GOT3 (cell line): ENCODE data around the gene AP5M1.
"Not testable (repeated sequence)": the region's sequence is repeated elsewhere in the genome, so short reads cannot be mapped to it uniquely, and the experiment has no call there.

Experiments
- DNase-seq: peaks from one replicate; lab custom pipeline; 2025; ENCODE audit warnings: mixed read lengths; lab: John Stamatoyannopoulos, UW

AP5M1 gene

DNA sequence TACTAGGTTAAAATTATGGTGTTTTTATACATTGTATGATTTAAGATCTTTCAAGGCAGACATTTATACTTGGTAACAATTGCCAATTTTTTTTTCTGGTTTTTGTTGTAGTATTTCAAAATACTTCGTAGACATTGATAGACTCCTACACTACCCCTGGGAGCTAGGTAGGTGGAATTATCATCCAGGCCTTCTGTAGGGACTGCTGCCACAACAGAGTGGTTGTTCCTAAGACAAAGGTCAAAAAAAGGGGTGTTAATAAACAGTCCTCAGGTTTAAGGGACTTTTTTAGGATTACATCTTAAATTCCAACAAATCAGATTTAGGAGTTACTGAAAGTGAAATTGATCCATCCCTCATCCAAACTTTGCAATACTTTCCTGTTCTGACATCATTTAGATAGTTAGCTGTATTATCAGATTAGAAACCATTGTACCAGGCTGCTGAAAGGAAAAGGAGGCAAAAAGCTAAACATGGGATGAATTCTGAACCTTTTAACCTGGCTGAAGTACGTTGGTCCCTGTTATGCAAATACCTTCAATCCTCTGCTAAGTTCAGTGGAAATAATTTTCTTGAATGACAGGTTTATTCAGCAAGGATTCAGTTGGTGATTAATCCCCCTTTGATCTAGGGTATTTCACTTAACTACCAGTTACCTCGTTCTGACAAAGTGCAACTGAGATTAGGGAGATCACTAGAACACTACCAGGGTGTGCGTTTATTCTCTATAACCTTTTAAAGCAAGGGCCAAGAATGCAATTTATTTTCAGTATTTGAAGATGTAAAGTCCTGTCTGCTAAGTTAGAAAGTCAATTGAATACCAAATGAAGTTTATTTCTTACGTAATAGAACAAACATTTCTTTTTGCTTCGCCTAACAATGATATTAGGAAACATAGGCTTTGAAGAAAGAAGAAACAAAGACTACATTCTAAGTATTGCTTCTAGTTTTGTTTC is 23.2 kb downstream of the AP5M1 start:
- DNase-seq, result no peak

DNA sequence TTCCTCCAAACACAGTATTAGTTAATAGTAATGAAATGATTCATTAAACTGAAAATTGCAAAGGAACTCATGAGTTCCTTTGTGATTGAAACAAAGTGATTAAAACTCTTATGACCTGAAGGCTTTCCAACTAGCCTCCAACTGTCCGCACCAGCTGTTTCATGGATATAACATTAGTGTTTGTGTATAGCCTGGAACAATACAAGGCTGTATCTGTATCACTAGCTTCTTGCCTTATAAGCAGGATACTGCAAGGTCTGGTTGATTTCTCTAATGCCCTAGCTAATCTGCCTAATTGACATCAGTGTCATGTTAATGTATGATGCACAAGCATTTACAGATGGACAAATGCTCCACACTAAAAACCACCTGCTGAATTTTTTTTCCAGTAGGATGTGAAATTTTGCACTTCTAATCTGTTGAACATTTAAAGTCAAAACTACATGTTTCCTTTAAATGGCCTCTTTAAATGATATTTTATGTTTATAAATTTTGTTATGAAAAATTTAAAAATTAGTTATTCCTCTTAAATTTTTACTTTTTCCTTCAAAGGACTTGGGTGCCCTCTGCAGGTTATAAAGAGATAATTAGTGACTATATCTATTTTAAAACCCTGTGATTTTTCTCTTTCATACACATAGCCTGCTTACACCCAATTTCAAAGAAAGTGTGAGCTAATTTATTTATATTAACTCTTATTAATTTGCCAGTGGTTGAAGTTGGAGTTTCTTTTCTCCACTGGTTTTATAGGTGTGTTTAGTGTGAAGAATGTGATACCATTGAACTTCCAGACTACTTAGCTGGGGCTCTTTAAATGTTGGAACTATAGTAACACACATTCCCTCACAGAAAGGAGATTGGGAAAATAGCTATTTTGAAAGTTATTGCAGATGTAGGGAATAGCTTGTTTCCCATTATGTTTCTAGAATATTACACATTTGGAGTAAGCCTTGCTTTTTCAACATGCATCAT is 25.4 kb downstream of the AP5M1 start:
- DNase-seq, result no peak

DNA sequence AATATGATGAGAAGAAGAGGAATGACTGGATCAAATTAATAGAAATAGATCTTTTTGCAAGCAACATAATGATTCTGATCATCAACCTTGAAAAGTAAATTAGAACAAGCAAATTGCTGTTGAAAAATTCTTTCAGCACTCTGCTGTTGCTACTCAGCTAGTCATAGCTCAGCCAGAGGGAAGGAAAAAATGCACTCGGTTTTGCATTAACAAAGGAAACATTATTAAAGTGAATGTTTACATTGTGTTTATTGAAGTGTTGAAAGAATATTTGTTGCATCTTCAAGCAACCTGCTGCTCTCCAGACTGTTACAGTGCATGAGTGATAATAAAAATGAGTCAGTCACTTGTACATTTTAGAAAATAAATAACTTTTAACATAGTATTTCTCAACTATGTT is 26.5 kb downstream of the AP5M1 start:
- DNase-seq, result no peak

DNA sequence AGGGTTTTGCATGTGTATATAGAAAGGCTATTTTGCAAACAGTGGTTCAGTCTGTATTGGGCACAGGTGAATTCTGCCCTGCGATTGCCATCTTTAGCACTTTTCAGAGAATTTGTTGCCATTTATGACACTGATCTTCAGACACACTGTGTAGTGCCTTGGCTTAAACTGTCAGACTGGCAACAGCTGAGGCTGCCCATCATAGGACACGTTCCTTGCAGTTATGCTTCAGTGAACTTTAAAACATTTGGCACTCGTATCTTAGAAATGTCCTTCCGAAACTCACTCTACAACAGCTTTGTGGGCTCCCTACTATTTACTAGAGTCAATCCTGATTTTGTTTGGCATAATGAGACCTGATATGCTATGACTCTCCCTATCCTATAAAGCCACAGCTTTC is 29.1 kb downstream of the AP5M1 start:
- no peak for DNase-seq

- DNase-seq, result no peak
Measured at GRCh38 chr14:57299511-57299910, 30.7 kb downstream of the AP5M1 start.

DNA sequence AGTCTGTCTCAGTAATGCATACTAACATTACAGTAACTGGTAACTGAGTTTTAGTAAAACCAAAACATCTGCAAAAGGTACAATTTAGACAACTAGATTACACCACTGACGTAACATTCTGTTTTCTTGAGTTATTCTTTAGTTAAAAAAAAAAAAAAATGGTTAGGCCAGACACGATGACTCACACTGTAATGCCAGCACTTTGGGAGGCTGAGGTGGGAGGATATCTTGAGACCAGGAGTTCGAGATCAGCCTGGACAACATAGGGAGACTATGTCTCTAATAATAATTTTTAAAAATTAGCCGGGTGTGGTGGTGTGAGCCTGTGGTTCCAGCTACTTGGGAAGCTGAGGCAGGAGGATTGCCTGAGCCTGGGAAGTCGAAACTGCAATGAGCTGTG is 34.1 kb downstream of the AP5M1 start:
- DNase-seq, result no peak

GRCh38 chr14:57314396-57315089 is 45.8 kb downstream of the AP5M1 start:
- DNase-seq, result no peak

DNA sequence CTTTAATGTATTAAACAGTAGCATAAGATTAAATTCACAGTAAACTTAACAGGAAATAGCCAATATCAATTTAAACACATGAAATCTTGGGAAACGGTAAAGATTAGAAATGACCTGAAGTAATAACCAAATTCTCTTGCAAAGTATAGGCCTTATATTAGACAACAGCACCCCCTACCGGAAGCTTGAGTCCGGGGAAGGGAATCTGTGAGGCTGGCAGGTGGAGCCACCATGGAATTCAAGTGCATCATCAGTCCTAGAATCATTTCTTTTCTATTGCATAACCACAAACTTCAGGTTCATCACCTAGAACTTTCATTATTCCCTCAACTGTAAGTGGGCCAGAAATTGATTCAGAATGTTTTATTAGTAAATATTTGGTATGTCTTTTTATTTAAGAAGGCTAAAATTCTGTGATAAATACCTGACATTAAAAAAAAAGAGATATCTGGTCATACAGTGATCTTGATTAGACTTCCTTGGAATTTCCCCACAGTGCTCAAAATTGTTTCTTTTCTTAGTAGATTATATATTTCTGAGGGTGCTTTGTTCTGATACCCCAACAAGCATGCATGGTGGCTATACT is 48.6 kb downstream of the AP5M1 start:
- DNase-seq, result no peak

- DNase-seq, result no peak
Measured at GRCh38 chr14:57319636-57320192, 50.9 kb downstream of the AP5M1 start.

GRCh38 chr14:57323721-57324120 is 55.0 kb downstream of the AP5M1 start:
- DNase-seq, result no peak

GRCh38 chr14:57326253-57326652 is 57.5 kb downstream of the AP5M1 start:
- no peak for DNase-seq

- no peak for DNase-seq
Measured at GRCh38 chr14:57329833-57330232, 61.1 kb downstream of the AP5M1 start.

DNA sequence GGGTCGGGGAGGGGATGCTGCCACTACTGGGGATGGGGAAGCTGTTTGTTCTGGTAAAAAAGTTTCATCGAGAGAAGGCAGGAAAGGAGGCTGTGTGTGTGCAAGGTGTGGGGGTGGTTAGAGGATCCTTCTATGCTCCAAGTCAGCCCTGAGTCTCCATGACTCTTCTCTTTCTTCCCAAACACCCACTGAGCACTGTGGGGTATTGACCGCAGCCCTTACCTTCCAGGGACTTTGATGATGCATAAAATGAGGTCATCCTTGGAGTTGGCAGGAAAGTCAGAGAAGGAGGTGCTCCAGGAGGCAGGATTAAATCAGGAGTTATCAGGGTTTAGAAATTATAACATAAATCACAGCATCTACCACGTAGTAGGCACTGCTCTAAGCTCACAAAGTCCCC is 63.7 kb downstream of the AP5M1 start:
- not testable (repeated sequence) for DNase-seq

- DNase-seq, result not testable (repeated sequence)
Measured at GRCh38 chr14:57333726-57334125, 65.0 kb downstream of the AP5M1 start.

DNA sequence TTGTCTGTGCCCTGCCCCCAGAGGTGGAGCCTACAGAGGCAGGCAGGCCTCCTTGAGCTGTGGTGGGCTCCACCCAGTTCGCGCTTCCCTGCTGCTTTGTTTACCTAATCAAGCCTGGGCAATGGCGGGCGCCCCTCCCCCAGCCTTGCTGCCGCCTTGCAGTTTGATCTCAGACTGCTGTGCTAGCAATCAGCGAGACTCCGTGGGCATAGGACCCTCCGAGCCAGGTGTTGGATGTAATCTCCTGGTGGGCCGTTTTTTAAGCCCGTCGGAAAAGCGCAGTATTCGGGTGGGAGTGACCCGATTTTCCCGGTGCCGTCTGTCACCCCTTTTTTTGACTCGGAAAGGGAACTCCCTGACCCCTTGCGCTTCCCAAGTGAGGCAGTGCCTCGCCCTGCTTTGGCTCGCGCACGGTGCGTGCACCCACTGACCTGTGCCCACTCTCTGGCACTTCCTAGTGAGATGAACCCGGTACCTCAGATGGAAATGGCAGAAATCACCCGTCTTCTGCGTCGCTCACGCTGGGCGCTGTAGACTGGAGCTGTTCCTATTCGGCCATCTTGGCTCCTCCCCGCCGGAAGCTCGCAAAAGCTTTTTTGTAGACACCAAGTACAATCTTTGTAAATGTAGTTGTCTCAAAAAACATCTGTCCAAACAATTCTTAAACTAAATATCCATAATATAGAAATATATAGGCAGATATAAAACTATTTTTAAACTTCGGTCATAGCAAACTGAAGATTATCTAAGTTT is 75.0 kb downstream of the AP5M1 start:
- DNase-seq, result not testable (repeated sequence)

DNA sequence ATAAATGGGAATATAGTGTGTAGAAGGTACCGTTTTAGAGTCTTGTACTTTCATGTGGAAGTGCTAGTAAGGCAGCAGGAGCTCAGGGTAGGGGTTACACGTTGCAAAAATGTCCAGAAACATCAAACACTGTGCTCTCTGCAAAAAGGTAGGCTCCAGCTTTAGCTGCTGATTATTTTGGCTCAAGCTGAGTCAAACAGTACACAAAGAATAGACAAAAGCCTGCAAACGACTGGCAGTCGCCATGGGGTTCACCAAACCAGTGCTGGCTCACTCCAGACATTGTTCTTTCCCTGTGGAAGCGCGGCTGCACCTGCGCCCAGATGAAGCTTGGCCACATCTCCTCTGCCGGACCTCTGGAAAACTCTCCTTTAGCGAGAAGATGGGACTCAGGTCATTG is 76.3 kb downstream of the AP5M1 start:
- no peak for DNase-seq

DNA sequence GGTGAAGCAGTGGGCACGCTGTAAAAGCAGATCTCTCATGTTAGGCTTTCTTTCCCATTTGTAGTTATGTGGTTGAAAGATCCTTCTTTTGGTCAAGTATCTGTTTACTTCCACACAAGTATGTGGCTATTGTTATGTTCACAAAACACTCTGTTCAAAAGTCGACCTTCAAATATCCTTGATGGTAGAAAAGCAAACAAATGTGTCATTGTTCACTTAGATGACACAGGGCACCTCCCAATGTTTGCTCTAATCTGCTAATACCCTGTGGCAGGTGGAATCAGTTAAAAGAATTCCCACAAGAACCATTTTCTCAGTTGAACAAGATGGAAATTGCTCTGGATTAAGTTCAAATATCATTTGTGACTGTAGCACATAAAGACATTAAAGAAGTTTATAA is 78.0 kb downstream of the AP5M1 start:
- DNase-seq, result no peak
